Hepatocyte (in vitro differentiated cells): ENCODE results near the gene RALA. TPM values are rescaled to one million over a fixed set of nuclear protein-coding genes. Genes with fewer than 3 reads are reported as not detected.
A peak's percentile ranks its signal among the peaks of the same experiment; 100 is the strongest.

ENCODE experiments used
- DNase-seq: peaks from one replicate; pipeline ENCODE4 v3.0.0-alpha.2; 2016; ENCODE audit warnings: low spot score
- H2AFZ ChIP-seq: fragments of 200-600 bp; sonication (generic); 2 replicates; pipeline ENCODE4 v1.6.0; 2016; ENCODE audit warnings: antibody characterized with exemption, mild to moderate bottlenecking
- H3K27ac ChIP-seq: fragments of 200-600 bp; sonication (generic); 2 replicates; pipeline ENCODE4 v1.5.1; 2016; ENCODE audit warnings: mild to moderate bottlenecking
- H3K27me3 ChIP-seq: fragments of 200-600 bp; sonication (generic); 2 replicates; pipeline ENCODE4 v1.6.1; 2016
- H3K36me3 ChIP-seq: fragments of 200-600 bp; sonication (generic); replicated peaks from 2 replicates; pipeline ENCODE4 v1.5.1; 2016; ENCODE audit warnings: low read depth; ENCODE audit not compliant: insufficient read depth
- H3K4me1 ChIP-seq: fragments of 200-600 bp; sonication (generic); 2 replicates; pipeline ENCODE4 v1.5.1; 2016; ENCODE audit warnings: mild to moderate bottlenecking, moderate library complexity; ENCODE audit not compliant: insufficient read depth
- H3K4me2 ChIP-seq: fragments of 200-600 bp; sonication (generic); 2 replicates; pipeline ENCODE4 v1.6.0; 2016
- H3K4me3 ChIP-seq: fragments of 200-600 bp; sonication (generic); 2 replicates; pipeline ENCODE4 v1.5.1; 2016; ENCODE audit warnings: mild to moderate bottlenecking
- H3K79me2 ChIP-seq: fragments of 200-600 bp; sonication (generic); 2 replicates; pipeline ENCODE4 v1.6.0; 2017; ENCODE audit warnings: mild to moderate bottlenecking
- H3K9me2 ChIP-seq: fragments of 200-600 bp; sonication (generic); replicated peaks from 2 replicates; pipeline ENCODE4 v1.6.0; 2017; ENCODE audit warnings: mild to moderate bottlenecking; ENCODE audit not compliant: insufficient read depth
- H3K9me3 ChIP-seq: fragments of 200-600 bp; sonication (generic); 2 replicates; pipeline ENCODE4 v1.5.1; 2016; ENCODE audit warnings: low read depth, mild to moderate bottlenecking
- H4K20me1 ChIP-seq: fragments of 200-600 bp; sonication (generic); 2 replicates; pipeline ENCODE4 v1.6.0; 2016; ENCODE audit warnings: mild to moderate bottlenecking; ENCODE audit not compliant: insufficient read depth, poor library complexity, severe bottlenecking
- CTCF ChIP-seq: fragments of 200-600 bp; sonication (generic); IDR thresholded peaks from 2 replicates; pipeline ENCODE4 v1.5.1; 2016; ENCODE audit warnings: antibody characterized with exemption, mild to moderate bottlenecking; ENCODE audit not compliant: poor library complexity
- EZH2 ChIP-seq: fragments of 200-600 bp; sonication (generic); IDR thresholded peaks from 2 replicates; pipeline ENCODE4 v1.6.1; 2016; ENCODE audit warnings: antibody characterized with exemption, mild to moderate bottlenecking, borderline replicate concordance
- EZH2phosphoT487 ChIP-seq: fragments of 200-600 bp; sonication (generic); IDR thresholded peaks from one replicate; pipeline ENCODE4 v1.6.1; 2018; ENCODE audit warnings: antibody characterized with exemption, mild to moderate bottlenecking, low read depth, moderate library complexity; ENCODE audit not compliant: unreplicated experiment, severe bottlenecking
- WGBS: methylation state at CpG from one replicate; pipeline ENCODE4 v1.1.6; 2016; ENCODE audit warnings: low lambda C conversion rate; ENCODE audit errors: missing lambda C conversion rate; 5-methylcytosine and 5-hydroxymethylcytosine counted together
- polyA plus RNA-seq: library from polyadenylated mRNA; unstranded; fragments of >200 nt; fragmentation: Nextera tagmentation; extraction: Ambion mirVana; gene quantifications from 2 replicates; pipeline ENCODE4 v1.2.1, GENCODE V29; 2016
- total RNA-seq: library from RNA; depleted of rRNA; stranded (reverse); fragments of >200 nt; gene quantifications from 2 replicates; pipeline ENCODE4 v1.2.3, GENCODE V29; 2014

RALA gene
- total and polyA plus RNA-seq, 2 experiments from 2014 or later: 25.5 to 42.8 TPM

GRCh38 chr7:39681887-39682441 is 58.6 kb downstream of the RALA start:
- Histone ChIP-seq H3K27ac (no peak overlapping the region), H3K4me1 (peaks cover 26% of the 10 kb centered on the region), H3K36me3 (no peaks in the 10 kb centered on the region), H3K79me2 (peaks cover 87% of the 10 kb centered on the region), H2AFZ (no peak overlapping the region), H3K27me3 (no peaks in the 10 kb centered on the region), H3K4me2 (no peak overlapping the region), H3K4me3 (no peak overlapping the region), H4K20me1 (peaks cover 7% of the 10 kb centered on the region), H3K9me3 (no peaks in the 10 kb centered on the region), H3K9me2 (no peaks in the 10 kb centered on the region)
- TF ChIP-seq EZH2 (no peak), CTCF (no peak), EZH2phosphoT487 (no peak)
- DNase-seq: no peak
- WGBS: 96% methylated on average over 3 of the region's 3 CpGs

- Histone ChIP-seq H3K4me1 (peaks cover 26% of the 10 kb centered on the region), H3K4me3 (no peak overlapping the region), H3K27me3 (no peaks in the 10 kb centered on the region), H3K9me3 (no peaks in the 10 kb centered on the region), H3K36me3 (no peaks in the 10 kb centered on the region), H3K27ac (peak overlapping the region; percentile 62), H2AFZ (no peak overlapping the region), H3K79me2 (peaks cover 92% of the 10 kb centered on the region), H3K4me2 (peak overlapping the region; percentile 52), H4K20me1 (peaks cover 7% of the 10 kb centered on the region), H3K9me2 (no peaks in the 10 kb centered on the region)
- peak; percentile 13 for DNase-seq
- WGBS: 70% methylated on average over 2 of the region's 2 CpGs
- TF ChIP-seq CTCF (no peak), EZH2phosphoT487 (no peak), EZH2 (no peak)
Observed at GRCh38 chr7:39683216-39683845, 60.0 kb downstream of the RALA start.

- Histone ChIP-seq H3K9me3 (no peaks in the 10 kb centered on the region), H3K27me3 (no peaks in the 10 kb centered on the region), H3K36me3 (no peaks in the 10 kb centered on the region), H3K4me1 (peaks cover 26% of the 10 kb centered on the region), H4K20me1 (peaks cover 7% of the 10 kb centered on the region), H3K79me2 (peaks cover 62% of the 10 kb centered on the region), H2AFZ (no peak overlapping the region), H3K4me3 (no peak overlapping the region), H3K27ac (peak overlapping the region; percentile 16), H3K9me2 (no peaks in the 10 kb centered on the region), H3K4me2 (no peak overlapping the region)
- TF ChIP-seq EZH2: no peak
- no peak for TF ChIP-seq EZH2phosphoT487
- no peak for DNase-seq
- WGBS: 80% methylated on average over 3 of the region's 3 CpGs
Observed at GRCh38 chr7:39686261-39686924, 63.0 kb downstream of the RALA start.
